Measurements from ENCODE around the gene C1orf87.

DNA sequence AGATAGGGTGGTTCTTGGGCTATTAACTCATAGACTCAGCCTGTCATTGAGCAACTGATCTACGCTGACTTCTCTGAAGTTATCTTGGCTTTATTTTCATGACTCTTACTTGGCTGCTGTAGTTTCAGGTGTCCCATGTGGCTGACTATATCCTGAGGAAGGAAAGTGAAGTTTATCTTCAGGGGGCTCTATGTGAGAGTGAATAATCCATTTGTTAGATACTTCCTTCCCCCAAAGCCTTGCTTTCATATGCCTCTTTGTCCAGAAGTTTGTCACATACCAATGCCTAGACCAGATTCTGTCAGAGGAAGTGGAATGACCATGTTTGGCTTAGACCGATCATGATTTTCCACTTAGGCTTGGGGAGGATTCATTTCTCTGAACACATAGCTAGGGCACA, 27.9 kb upstream of the C1orf87 start:
- no peak for TF ChIP-seq BACH2 (CRISPR knock-in tag; IDR thresholded peaks at IDR 0.05; ENCODE audit: borderline replicate concordance)
- no peak for TF ChIP-seq ZNF565 (CRISPR knock-in tag; conservative IDR thresholded peaks at IDR 0.05; ENCODE audit: low read depth)

All from SK-N-SH treated with all-trans-retinoic acid at 6 μM for 48 hours (cell line).